K562 (cell line): ENCODE data around the gene GABPB1. TPM values are rescaled to one million over a fixed set of nuclear protein-coding genes. Genes with fewer than 3 reads are reported as not detected.
A peak's percentile ranks its signal among the peaks of the same experiment; 100 is the strongest.

Source experiments
- BHLHE40 ChIP-seq: IDR thresholded peaks from 2 replicates; pipeline ENCODE4 v1.6.1; 2011; ENCODE audit warnings: low read length, improper control_type of control experiment
- CBX3 ChIP-seq, 2 experiments: IDR thresholded peaks; 1 replicate in 1 of 2; 2 replicates in 1 of 2; pipeline ENCODE4 v1.6.1; 2012; ENCODE audit warnings: inconsistent platforms in 2 of 2, low read length in 2 of 2, borderline replicate concordance in 1 of 2, control low read depth in 1 of 2
- DPF2 ChIP-seq: fragments of 450-650 bp; IDR thresholded peaks from 2 replicates; pipeline ENCODE4 v1.6.1; 2016
- EWSR1 ChIP-seq: fragments of 450-650 bp; IDR thresholded peaks from 2 replicates; pipeline ENCODE4 v1.6.1; 2018; ENCODE audit warnings: borderline replicate concordance, mild to moderate bottlenecking, low read depth, moderate library complexity; ENCODE audit not compliant: partially characterized antibody
- MAFK ChIP-seq: IDR thresholded peaks from 2 replicates; pipeline ENCODE4 v1.6.1; 2011; ENCODE audit warnings: low read length, improper control_type of control experiment
- ZFP30 ChIP-seq: fragments of 250-450 bp; sonication (Bioruptor Pico); IDR thresholded peaks from 2 replicates; pipeline ENCODE4 v1.8.0; 2022; ENCODE audit warnings: moderate library complexity, mild to moderate bottlenecking, inconsistent platforms, borderline replicate concordance
- ZNF212 ChIP-seq: fragments of 450-650 bp; formaldehyde crosslinking; IDR thresholded peaks from 2 replicates; pipeline ENCODE4 v1.4.0; 2020; ENCODE audit warnings: mild to moderate bottlenecking
- polyA plus RNA-seq, 8 experiments: library from polyadenylated mRNA; depleted of rRNA in 4 of 8; stranded (reverse) in 5 of 8; unstranded in 3 of 8; fragments of >200 nt; fragmentation: Nextera tagmentation in 2 of 8; fragmentation: Illumina TruSeq in 1 of 8; extraction: Ambion mirVana in 2 of 8; extraction: Trizol in 1 of 8; gene quantifications; 2 replicates each; pipeline versions ENCODE4 v1.2.1 to v1.2.3, GENCODE V29; 2011 to 2014; ENCODE audit warnings: inconsistent platforms in 1 of 8, missing spikeins in 1 of 8
- total RNA-seq, 7 experiments: library from RNA; depleted of rRNA in 6 of 7; stranded (reverse); fragments of >200 nt in 6 of 7; fragmentation: Illumina TruSeq in 2 of 7; extraction: Trizol in 2 of 7; gene quantifications; 2 replicates each; pipeline versions ENCODE4 v1.2.1 to v1.2.3, GENCODE V29; 2011 to 2021; ENCODE audit warnings: low replicate concordance in 1 of 7
- TF ChIP-seq, protein P1 (sequence below): IDR thresholded peaks from 3 replicates; pipeline ENCODE4 v1.6.1; 2011; ENCODE audit warnings: borderline replicate concordance, mild to moderate bottlenecking; ENCODE audit not compliant: insufficient read length, insufficient read depth
- TF ChIP-seq, protein P2 (sequence below): sonication (generic); formaldehyde crosslinking; IDR thresholded peaks from 2 replicates; pipeline ENCODE4 v1.8.1; 2023; ENCODE audit warnings: mild to moderate bottlenecking, missing genetic modification reagents
- TF ChIP-seq, protein P3 (sequence below): fragments of 450-650 bp; IDR thresholded peaks from 2 replicates; pipeline ENCODE4 v1.6.1; 2016; ENCODE audit warnings: missing biosample characterization, missing genetic modification characterization
- TF ChIP-seq, protein P4 (sequence below), 2 experiments: IDR thresholded peaks; 2 replicates each; pipeline ENCODE4 v1.6.1; 2012; ENCODE audit warnings: improper control_type of control experiment in 2 of 2, low read depth in 2 of 2, low read length in 2 of 2, borderline replicate concordance in 1 of 2
- TF ChIP-seq, protein P5 (sequence below): sonication (generic); formaldehyde crosslinking; IDR thresholded peaks from 2 replicates; pipeline ENCODE4 v1.8.0; 2022; ENCODE audit warnings: mild to moderate bottlenecking, missing genetic modification reagents
- TF ChIP-seq, protein P6 (sequence below): IDR thresholded peaks from 2 replicates; pipeline ENCODE4 v1.6.1; 2012; ENCODE audit warnings: low read depth, low read length, improper control_type of control experiment, borderline replicate concordance

Gene GABPB1
- total and polyA plus RNA-seq, 9 of the 15 experiments (the other 6 are each of a cell fraction or from before 2014, with no cell fraction given), result 11.8 to 42.3 (median 33.2) TPM

DNA sequence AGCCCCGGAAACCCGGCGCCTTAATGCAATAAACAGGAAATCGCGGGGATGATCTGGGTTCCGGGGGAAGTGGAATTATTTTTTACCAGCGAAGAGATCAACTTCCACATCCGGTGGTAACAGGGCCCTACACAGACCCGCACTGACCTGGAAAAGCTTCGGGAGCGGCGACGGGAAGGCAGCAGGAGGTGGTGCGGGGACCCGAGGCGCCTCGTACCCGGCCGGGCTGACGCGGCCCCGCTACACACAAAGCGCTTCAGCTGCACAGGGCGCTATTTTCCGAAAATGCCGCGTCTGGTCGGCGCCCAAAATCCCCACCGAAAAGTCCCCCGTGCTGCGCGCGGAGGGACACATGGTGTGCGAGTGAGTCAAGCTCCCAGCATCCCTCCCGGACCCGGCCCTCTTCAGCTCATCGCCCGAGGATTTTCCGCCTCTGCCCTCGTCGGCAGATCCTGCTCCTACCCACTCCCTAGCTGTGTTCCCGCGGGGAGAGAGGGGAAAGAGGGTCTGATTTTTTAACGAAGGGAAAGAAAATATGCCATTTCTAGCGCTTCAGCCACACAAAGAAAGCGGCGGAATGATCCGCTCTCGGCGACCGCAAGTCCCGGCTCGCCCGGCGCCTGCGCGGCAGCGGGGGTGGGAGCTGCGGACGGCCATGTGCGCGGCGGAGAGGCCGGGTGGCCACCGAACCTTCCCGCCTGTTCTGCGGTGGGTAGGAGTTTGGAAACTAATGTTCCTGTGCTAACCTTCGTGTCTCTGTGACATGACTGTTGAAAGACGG is at the start of gene GABPB1 (continued):
- TF ChIP-seq, protein P1, sequence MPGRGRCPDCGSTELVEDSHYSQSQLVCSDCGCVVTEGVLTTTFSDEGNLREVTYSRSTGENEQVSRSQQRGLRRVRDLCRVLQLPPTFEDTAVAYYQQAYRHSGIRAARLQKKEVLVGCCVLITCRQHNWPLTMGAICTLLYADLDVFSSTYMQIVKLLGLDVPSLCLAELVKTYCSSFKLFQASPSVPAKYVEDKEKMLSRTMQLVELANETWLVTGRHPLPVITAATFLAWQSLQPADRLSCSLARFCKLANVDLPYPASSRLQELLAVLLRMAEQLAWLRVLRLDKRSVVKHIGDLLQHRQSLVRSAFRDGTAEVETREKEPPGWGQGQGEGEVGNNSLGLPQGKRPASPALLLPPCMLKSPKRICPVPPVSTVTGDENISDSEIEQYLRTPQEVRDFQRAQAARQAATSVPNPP, result no peak
- TF ChIP-seq, protein P2, sequence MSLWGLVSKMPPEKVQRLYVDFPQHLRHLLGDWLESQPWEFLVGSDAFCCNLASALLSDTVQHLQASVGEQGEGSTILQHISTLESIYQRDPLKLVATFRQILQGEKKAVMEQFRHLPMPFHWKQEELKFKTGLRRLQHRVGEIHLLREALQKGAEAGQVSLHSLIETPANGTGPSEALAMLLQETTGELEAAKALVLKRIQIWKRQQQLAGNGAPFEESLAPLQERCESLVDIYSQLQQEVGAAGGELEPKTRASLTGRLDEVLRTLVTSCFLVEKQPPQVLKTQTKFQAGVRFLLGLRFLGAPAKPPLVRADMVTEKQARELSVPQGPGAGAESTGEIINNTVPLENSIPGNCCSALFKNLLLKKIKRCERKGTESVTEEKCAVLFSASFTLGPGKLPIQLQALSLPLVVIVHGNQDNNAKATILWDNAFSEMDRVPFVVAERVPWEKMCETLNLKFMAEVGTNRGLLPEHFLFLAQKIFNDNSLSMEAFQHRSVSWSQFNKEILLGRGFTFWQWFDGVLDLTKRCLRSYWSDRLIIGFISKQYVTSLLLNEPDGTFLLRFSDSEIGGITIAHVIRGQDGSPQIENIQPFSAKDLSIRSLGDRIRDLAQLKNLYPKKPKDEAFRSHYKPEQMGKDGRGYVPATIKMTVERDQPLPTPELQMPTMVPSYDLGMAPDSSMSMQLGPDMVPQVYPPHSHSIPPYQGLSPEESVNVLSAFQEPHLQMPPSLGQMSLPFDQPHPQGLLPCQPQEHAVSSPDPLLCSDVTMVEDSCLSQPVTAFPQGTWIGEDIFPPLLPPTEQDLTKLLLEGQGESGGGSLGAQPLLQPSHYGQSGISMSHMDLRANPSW (CRISPR knock-in tag), result no peak
- TF ChIP-seq, protein P3, sequence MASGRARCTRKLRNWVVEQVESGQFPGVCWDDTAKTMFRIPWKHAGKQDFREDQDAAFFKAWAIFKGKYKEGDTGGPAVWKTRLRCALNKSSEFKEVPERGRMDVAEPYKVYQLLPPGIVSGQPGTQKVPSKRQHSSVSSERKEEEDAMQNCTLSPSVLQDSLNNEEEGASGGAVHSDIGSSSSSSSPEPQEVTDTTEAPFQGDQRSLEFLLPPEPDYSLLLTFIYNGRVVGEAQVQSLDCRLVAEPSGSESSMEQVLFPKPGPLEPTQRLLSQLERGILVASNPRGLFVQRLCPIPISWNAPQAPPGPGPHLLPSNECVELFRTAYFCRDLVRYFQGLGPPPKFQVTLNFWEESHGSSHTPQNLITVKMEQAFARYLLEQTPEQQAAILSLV (tag), result no peak
- TF ChIP-seq, protein P4, sequence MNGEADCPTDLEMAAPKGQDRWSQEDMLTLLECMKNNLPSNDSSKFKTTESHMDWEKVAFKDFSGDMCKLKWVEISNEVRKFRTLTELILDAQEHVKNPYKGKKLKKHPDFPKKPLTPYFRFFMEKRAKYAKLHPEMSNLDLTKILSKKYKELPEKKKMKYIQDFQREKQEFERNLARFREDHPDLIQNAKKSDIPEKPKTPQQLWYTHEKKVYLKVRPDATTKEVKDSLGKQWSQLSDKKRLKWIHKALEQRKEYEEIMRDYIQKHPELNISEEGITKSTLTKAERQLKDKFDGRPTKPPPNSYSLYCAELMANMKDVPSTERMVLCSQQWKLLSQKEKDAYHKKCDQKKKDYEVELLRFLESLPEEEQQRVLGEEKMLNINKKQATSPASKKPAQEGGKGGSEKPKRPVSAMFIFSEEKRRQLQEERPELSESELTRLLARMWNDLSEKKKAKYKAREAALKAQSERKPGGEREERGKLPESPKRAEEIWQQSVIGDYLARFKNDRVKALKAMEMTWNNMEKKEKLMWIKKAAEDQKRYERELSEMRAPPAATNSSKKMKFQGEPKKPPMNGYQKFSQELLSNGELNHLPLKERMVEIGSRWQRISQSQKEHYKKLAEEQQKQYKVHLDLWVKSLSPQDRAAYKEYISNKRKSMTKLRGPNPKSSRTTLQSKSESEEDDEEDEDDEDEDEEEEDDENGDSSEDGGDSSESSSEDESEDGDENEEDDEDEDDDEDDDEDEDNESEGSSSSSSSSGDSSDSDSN (IDR thresholded peaks at IDR 0.05; ENCODE audit: borderline replicate concordance in 1 of 2, low read depth in 2 of 2, low read length in 2 of 2), result 0 out of 4 replicates have a peak, but pooled peaks have one; percentile 39 to 44
- no peak for TF ChIP-seq MAFK
- TF ChIP-seq ZFP30 (CRISPR knock-in tag), result no peak
- no peak for TF ChIP-seq ZNF212 (CRISPR knock-in tag)
- peak; percentile 55 for TF ChIP-seq BHLHE40
- TF ChIP-seq DPF2, result peak; percentile 70
- no peak for TF ChIP-seq EWSR1
- TF ChIP-seq, protein P5, sequence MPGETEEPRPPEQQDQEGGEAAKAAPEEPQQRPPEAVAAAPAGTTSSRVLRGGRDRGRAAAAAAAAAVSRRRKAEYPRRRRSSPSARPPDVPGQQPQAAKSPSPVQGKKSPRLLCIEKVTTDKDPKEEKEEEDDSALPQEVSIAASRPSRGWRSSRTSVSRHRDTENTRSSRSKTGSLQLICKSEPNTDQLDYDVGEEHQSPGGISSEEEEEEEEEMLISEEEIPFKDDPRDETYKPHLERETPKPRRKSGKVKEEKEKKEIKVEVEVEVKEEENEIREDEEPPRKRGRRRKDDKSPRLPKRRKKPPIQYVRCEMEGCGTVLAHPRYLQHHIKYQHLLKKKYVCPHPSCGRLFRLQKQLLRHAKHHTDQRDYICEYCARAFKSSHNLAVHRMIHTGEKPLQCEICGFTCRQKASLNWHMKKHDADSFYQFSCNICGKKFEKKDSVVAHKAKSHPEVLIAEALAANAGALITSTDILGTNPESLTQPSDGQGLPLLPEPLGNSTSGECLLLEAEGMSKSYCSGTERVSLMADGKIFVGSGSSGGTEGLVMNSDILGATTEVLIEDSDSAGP (CRISPR knock-in tag), result 0 out of 2 replicates have a peak, but pooled peaks have one; percentile 58
- TF ChIP-seq CBX3 (IDR thresholded peaks at IDR 0.05; ENCODE audit: borderline replicate concordance in 1 of 2, low read length in 2 of 2), result peak in 1 of 2 experiments; percentile 24; a peak in 1 of 3 replicates
- TF ChIP-seq, protein P6, sequence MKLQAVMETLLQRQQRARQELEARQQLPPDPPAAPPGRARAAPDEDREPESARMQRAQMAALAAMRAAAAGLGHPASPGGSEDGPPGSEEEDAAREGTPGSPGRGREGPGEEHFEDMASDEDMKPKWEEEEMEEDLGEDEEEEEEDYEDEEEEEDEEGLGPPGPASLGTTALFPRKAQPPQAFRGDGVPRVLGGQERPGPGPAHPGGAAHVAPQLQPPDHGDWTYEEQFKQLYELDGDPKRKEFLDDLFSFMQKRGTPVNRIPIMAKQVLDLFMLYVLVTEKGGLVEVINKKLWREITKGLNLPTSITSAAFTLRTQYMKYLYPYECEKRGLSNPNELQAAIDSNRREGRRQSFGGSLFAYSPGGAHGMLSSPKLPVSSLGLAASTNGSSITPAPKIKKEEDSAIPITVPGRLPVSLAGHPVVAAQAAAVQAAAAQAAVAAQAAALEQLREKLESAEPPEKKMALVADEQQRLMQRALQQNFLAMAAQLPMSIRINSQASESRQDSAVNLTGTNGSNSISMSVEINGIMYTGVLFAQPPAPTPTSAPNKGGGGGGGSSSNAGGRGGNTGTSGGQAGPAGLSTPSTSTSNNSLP, result no peak
